GM21528 (cell line): ENCODE measurements around the gene TDRD9.

Experiments used
- ATAC-seq: cut with Tn5 transposase; IDR thresholded peaks from one replicate; pipeline ENCODE4 v1.9.1; 2021; ENCODE audit warnings: mild to moderate bottlenecking, moderate library complexity; ENCODE audit not compliant: unreplicated experiment, low FRiP score

TDRD9 gene

GRCh38 chr14:103890821-103891666, 37.2 kb upstream of the TDRD9 start:
- ATAC-seq, result no peak

- ATAC-seq, result no peak
Measured at GRCh38 chr14:103891667-103892215, 36.5 kb upstream of the TDRD9 start.

GRCh38 chr14:103892247-103892646, 36.0 kb upstream of the TDRD9 start:
- ATAC-seq, result no peak

- ATAC-seq, result no peak
Measured at GRCh38 chr14:103894034-103894722, 34.1 kb upstream of the TDRD9 start.

- ATAC-seq, result no peak
Measured at GRCh38 chr14:103894723-103895059, 33.6 kb upstream of the TDRD9 start.

- no peak for ATAC-seq
Measured at GRCh38 chr14:103896578-103896977, 31.7 kb upstream of the TDRD9 start.

GRCh38 chr14:103897075-103897947, 30.9 kb upstream of the TDRD9 start:
- ATAC-seq, result no peak

GRCh38 chr14:103898204-103898603, 30.1 kb upstream of the TDRD9 start:
- no peak for ATAC-seq

- ATAC-seq, result no peak
Measured at GRCh38 chr14:103898711-103899110, 29.5 kb upstream of the TDRD9 start.

- no peak for ATAC-seq
Measured at GRCh38 chr14:103899316-103899715, 28.9 kb upstream of the TDRD9 start.

GRCh38 chr14:103899833-103900232, 28.4 kb upstream of the TDRD9 start:
- no peak for ATAC-seq

GRCh38 chr14:103904493-103905107, 23.7 kb upstream of the TDRD9 start:
- ATAC-seq, result no peak

GRCh38 chr14:103905842-103906456, 22.3 kb upstream of the TDRD9 start:
- no peak for ATAC-seq

- no peak for ATAC-seq
Measured at GRCh38 chr14:103908580-103908979, 19.7 kb upstream of the TDRD9 start.

GRCh38 chr14:103909531-103910261, 18.6 kb upstream of the TDRD9 start:
- ATAC-seq, result no peak

GRCh38 chr14:103910262-103910935, 17.9 kb upstream of the TDRD9 start:
- ATAC-seq, result no peak

- ATAC-seq, result no peak
Measured at GRCh38 chr14:103910984-103911383, 17.3 kb upstream of the TDRD9 start.

- ATAC-seq, result no peak
Measured at GRCh38 chr14:103915616-103916015, 12.6 kb upstream of the TDRD9 start.
